ENCODE results near the gene NCKAP5.

The NCKAP5 gene

DNA sequence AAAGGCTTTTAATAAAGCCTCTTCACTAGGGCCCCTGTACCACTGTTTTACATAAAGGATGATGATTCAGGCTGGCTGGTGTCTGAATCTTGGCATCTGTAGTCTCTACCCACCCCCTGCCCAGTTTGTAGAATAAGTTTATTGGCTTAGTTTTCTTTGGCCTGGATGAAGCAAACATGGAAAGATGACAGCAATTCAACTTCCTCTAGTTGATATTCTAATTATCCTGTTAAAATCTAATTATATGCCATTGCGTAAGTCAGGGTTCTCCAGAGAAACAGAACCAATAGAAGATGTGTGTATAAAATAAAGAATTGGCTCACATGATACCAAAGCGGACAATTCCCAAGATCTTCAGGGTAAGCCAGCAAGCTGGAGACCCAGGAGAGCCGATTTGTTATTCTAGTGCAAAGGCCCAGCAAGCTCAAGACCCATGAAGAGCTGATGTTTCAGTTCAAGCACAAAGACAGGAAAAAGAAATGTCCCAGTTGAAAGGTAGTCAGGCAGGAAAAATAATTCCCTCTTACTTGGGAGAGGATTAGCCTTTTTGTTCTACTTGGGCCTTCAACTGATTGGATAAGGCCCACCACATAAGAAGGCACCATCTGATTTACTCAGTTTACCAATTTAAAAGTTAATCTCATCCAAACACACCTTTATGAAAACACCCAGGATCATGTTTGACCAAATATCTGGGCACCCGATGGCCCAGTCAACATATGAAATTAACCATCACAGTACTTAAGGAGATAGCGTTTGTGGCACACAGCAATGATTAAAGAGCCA is 815.6 kb downstream of the NCKAP5 start:
- DNase-seq: no peak

DNA sequence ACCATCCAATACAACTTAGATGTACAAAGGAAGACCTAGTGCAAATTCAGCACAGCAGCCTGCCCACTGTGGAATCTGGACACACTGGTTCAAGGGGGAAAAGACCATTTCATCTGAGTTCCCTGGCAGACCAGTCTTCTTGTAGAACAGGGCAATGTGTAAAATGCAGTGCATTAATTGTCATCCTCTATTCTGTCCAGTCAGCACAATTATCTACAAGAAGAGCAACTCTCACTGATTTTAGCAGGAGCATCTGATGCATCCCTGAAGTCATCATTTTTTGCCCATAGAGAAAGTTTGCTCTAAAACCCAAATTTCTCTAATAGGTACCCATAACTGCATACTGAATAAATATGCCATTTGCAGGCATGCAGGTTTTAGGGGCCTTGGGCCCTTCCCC is 816.4 kb downstream of the NCKAP5 start:
- DNase-seq: no peak
- no peak for ATAC-seq

More for the DNA sequence above, 815.6 kb downstream of the NCKAP5 start:
- ATAC-seq: no peak

DNA sequence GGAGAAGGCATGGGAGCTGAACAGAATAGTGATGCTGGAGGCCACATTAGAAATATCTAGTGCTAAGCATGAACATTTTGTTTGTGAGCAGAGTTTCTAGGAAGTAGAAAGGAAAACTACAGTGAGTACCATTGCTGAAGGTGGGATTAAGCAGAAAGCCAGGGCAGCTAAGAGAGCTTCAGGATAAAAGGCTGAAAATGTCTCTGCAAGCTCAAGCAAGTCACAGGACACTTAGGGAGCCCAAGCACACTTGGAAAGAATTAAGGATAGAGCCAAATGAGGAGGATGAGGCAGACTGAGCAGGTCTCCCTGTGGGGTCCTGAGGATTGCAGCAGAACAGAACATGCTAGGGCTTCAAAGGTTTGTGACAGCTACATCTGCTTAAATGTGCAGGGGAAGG is 817.7 kb downstream of the NCKAP5 start:
- ATAC-seq: no peak
- no peak for DNase-seq

DNA sequence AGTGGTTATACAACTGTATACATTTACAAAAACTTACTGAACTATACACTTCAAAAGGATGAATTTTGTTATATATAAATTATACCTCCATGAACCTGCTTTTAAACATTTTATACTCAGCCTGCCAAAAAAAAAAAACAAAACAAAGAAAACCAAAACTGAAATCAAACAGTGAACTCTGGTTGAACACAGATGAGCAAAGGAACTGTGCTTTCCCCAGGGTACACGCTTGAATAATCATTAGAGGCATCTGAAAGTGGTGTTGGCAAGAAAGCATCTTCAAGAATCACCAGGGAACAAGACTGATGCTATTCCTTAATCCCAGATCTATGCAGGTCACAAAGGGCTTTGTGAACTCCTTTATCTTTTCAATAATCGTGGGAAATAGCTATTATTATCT is 821.2 kb downstream of the NCKAP5 start:
- DNase-seq (no peak), ATAC-seq (no peak)

DNA sequence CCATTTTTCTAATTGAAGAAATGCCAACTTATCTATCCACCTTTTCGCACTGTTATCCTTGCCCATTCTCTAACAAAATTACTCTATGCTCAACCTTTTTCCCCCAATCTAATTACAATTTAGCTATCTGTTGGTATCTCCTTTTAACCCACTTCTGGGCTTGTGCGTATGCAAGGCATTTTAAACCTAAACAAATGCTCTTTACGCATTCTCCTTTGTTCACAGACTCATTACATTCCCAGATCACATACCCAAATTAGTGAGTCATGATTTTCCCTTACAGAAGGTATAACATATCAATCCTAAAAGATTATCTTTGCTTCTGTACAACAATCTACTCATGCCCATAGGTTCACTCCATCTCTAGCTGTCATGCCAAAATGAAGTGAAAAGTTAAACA is 826.5 kb downstream of the NCKAP5 start:
- DNase-seq (no peak), ATAC-seq (no peak)

DNA sequence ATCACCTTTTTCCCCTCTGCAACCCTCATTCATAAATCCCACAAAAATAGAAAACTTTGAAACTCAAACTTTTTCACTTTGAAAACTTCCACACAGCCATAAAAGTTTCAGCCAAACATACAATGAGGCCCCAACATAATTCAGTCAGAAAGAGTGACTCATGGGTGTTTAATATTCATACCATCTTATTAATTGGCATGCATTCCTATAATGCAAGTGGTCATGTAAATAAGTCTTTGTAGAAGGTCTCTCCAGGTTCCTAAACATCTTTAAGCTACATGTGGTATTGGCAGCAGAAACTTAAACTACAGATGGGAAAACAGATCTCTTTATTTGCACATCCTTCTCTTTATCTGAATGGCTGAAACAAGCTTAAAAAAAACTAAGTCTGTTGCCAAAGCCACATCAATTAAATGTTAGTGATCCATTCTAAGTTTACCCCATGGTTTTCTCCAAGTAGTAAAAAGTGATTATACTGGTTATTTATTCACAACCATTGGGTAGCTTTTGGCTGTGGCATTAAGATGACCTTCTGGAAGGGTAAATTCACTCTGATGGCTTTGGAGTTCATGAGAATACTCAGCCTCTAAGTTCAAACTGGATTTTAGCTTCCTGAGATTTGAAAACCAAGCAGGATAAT is 828.1 kb downstream of the NCKAP5 start:
- ATAC-seq (no peak), DNase-seq (no peak)

DNA sequence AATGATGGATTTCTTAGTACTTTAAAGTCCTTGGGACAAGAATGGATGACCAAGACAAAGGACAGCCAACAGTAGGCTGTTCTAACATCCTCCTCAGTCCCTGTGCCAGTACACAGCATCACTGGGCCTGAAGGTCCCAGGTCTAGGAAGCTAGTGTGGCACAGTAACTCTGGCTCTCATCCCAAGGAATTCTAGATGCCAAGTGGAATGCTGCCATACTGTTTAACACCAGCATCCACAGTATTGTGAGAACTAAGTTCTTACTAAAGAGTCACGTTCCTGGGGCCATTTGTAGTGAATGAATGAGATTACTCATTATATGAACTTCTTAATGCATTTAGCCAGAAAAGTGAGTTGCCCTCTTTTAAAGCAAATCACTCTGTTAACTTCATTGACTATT is 830.0 kb downstream of the NCKAP5 start:
- DNase-seq (no peak), ATAC-seq (no peak)

DNA sequence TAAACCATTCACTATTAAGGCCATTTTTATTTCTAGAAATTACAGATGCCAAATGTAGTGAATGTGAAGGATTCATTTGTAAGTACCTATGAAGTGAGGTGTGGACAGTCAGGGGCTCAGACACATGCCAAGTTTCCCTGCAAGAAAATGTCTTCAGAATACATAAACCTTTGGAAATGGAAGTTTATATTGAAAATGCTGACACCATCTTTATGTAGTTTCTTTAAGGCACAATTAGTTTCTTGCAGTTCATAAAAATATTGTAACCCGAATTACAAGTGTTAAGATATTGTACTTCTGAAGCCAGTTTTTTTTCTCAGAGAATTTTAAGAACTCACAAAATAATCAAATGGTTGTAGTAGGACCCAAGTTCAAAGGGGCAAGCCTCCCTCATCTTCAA is 832.2 kb downstream of the NCKAP5 start:
- DNase-seq (no peak), ATAC-seq (no peak)

DNA sequence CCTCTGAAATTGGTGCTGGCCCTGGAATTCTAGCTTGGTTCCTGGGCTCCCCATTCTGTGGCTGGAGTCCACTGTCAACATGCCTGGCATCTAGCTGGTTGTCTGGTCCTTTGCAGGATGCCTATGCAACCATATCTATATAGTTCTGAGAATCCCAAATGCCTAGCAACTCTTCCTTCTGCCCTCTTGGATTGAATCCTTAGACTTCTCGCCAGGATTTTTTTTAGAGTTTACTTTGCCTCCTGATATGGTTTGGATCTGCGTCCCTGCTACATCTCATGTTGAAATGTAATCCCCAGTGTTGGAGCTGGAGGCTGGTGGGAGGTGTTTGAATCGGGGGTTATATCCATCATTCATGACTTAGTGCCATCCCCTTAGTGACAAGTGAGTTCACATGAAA is 833.3 kb downstream of the NCKAP5 start:
- no peak for ATAC-seq
- DNase-seq: no peak

DNA sequence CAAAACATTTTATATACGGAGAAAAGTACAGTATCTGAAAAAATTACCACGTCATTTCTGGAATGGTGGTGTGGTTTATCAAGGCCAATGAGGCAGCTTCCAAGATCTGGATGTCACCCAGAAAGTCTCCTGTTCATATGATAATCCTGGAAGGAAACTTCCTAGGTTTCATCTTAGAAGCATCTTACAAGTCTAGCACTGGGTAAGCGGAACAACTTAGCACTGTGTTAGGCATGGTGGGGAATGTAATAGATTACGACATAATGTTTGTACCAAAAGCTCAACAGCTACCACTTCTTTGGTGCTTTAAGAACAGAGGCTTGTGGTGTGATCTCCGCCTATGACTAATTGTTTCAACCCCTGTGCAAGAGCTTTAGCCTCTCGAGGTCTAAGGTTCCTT is 835.2 kb downstream of the NCKAP5 start:
- ATAC-seq (no peak), DNase-seq (no peak)

DNA sequence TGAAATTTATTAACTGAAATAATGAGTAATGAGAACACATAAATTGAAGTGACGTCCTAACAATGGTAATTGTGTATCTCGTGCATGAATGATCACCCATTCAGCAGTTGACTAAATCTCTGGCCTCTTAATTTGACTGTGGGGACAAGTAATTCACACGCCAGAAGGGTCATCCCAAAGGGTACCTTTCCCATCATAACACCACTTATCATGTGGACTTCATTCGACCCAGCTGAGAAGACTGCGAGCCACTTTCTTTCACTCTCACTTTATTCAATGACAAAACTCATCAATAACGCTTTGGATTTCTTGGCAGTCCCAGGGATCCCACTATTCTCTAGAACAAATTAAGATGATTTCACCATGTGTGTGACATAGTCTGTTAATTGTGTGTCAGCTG is 835.6 kb downstream of the NCKAP5 start:
- no peak for ATAC-seq
- DNase-seq: no peak

DNA sequence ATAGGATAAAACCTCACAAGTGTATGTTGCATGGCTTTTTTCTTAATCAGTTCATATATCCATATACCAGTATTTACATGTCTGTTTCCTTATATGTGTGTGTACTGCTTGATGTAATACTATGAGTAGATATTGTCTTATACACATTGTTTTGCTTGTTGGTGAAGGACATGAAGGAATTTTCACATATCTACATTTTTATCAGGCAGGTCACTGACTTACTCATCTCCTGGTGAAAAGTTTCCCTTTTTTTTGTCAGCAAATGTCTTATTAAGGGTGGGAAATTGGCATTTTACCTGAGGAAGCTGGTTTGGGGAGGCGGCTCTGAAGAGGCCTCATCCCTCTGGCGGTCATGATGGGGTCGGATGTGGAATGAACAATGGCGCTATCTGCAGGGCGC is 836.8 kb downstream of the NCKAP5 start:
- ATAC-seq: no peak
- DNase-seq: no peak

DNA sequence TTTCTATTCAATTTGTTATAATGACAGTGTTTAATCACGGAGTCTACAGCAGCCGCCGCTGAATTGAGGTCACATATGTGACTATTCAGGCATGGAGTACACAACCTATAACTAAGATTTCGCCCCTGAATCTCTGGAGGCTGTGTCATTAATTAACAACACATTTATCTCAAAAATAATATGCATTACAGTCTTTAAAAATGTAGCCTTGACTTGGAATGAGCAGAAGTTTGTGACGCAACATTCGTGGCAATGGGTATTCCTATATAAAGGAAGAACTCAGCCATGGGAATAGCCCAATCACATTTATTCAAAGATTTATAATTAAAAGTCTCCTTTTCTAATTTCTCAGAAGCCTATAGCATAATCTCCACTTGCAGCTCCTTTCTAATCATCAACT is 837.7 kb downstream of the NCKAP5 start:
- ATAC-seq (no peak), DNase-seq (no peak)

DNA sequence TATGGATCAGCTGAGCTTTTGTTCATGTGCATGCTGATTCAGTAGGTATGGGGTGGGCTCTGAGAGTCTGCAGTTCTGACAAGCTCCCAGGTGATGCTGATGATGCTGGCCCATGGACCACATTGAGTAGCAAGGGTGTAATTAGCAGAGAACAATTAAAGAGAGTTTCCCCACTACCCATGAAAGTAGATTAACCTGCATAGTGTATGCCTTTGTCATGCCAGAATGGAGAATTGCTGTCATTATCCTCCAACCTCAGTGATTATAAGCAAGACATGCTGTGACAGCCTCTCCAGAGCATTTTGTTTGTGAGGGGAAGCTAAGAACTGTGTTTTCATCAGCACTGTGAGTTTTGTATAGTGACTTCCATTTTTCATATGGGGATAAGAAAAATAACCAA is 838.7 kb downstream of the NCKAP5 start:
- DNase-seq: no peak
- no peak for ATAC-seq

DNA sequence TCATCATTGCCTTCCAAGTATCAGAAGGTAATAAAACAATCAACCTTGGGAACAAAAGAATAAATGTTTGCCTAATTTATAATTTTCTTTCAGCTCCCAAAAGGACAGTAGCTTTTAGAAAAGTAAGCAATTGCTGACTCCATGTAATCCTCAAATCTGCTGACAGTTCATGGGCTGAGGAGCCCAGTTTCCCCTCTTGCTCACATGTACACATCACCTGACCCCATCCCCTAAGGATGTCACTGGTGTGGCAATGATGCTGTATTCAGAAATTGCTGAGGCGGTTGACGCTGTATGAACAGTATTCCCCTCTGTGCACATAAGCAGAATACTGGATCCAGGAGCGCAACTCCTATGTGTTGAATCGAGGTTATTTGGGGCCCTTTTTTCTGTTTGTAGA is 842.1 kb downstream of the NCKAP5 start:
- DNase-seq (no peak), ATAC-seq (no peak)

DNA sequence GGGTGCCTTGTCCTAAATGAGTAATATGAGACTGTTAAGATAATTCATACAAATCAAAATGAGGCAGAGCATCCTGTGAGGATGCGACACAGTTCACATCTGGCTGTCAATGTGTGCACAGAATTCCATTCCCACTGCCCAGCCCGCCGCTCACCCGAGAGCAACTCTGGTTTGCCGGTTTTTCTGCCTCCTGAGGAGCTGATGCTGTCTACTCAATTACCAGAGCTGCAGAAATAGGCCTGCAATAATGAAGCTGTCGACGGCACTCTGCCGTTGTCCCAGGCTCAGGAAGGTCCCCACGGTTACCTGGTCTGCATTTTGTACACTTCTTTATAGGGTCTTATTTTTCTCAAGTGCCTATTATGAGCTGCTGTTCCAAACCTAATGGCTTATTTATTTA is 842.5 kb downstream of the NCKAP5 start:
- ATAC-seq: no peak
- no peak for DNase-seq

DNA sequence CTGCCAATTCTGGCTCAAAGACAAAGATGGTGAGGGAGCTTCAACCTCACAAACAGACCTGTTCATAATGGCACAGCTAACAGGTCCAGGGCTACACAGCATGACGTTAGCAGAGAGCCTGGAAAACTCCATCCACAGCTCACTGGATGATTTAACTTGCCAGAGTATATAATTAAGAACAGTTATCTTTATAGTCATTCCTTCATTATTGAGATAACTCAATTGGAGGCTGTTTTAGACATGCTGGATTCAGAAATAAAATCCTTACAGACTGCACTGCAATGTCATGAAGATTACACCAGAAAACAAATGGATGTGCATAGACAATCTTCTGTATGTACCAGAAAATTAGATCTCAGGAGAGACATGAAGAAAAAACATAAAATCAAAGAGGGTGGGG is 843.1 kb downstream of the NCKAP5 start:
- ATAC-seq: no peak
- no peak for DNase-seq

DNA sequence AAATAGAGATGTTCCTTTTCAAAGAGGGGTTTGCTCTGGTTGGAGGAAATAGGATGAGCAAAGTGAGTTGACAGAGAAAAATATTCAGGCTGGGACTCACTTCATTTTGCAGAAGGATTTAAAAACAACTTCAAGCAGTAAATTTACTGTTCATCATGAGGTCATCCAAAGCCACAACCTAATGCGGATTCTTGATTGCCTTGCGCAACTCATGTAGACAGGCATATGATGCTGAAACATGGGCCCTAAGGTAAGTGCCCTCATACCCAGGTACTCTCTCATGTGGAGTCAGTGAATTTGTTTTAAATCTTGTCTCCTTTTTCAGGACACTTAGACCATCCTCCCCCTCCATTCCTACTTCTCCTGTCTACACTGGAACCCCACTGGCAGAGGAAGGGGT is 846.3 kb downstream of the NCKAP5 start:
- DNase-seq (no peak), ATAC-seq (no peak)

DNA sequence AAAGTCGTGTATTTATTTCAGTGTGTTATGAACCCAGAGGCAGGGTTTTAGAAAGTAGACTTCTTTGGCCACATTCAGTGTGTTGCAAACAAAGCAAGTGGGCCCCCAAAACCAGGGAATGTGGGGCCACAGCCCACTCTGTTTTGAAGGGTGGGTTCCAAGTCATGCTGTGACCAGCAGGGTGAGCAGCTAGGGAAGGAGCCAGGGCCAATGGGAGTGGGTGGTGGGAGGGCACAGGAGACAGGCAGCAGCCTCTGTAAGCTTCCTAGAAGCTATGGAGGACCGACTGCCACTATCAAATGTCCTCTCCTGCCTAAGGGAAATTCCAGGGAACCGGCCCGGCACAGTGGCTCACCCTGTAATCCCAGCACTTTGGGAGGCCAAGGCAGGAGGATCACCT is 847.9 kb downstream of the NCKAP5 start:
- ATAC-seq: no peak

DNA sequence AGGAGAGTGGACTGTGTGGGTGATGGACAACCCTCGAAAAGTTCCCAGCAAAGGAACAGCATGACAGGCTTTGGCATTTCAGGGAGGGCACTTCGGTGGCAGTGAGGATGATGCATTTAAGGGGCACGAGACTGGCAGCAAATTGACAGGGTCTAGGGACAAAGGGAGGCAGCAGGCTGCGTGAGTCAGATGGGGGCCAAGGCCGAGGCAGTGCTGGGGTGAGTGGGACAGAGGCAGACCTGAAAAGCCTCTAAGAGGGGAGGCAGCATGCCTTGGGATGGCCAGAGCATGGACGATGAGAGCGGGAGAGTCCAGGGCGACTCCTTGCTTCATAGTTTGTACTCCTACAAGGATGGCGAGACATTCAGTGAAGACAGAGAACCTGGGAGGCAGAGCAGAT is 848.8 kb downstream of the NCKAP5 start:
- DNase-seq: no peak
- no peak for ATAC-seq

More for the DNA sequence above, 847.9 kb downstream of the NCKAP5 start:
- no peak for DNase-seq

DNA sequence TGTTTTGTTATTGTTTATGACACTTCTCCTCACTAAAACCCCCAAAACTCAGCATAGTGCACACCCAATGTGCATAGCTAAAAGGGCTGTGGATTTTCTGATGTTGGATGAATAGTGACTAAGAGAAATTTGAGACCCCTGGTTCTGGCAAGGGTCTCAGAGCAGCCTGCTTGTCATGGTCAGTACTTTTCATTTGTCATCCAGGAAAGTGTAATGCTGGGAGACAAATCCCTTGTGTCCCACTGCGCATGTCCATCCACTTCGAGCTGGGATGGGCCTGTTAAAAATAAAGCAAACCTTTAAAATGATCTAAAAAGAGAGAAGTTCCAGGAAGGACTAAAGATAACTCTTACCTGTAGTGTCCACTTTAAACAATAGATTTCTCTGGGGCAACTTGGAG is 851.3 kb downstream of the NCKAP5 start:
- DNase-seq (no peak), ATAC-seq (no peak)

DNA sequence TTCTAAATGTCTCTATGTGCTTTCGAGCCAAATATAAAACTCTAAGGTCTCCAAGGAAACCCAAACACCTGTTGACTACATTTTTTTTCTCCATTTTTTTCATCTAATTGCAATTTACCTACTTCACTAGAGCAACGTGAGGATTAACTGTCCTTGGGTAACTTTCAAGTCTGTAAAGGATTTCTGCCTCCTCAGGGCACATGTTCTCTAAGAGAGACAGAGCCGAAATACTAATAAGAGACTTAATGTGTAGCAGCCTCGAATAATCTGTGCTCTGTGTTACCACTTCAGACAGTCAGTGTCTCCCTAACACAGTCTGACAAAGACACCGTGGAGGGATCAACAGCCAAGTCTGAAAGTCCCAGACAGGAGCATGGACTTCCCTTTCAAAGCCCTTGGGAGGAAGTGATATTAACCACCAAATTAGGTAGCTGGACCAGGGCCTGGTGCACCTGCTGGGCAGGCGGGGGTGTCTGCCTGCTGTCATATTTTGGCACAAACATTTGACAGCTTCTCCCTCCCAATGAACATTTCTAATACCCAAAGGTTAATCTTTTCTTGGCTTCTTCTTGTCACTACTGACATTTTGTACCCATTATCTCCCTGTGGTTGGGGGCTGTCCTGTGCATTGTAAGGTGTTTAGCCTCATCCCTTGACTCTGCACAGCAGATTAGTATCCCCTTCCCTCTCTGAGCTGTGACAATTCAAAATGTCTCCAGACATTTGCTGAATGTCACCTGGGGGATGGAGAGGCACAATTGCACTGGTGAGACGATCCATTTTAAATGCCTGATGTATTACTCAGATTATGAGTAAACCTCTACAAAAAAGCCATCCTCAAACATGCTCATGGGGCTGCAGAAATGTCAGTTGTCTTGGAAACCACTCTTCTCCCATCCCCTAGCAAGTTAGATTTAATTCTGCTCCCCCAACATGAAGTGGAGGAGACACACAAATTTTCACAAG is 852.6 kb downstream of the NCKAP5 start:
- ATAC-seq (no peak), DNase-seq (no peak)

DNA sequence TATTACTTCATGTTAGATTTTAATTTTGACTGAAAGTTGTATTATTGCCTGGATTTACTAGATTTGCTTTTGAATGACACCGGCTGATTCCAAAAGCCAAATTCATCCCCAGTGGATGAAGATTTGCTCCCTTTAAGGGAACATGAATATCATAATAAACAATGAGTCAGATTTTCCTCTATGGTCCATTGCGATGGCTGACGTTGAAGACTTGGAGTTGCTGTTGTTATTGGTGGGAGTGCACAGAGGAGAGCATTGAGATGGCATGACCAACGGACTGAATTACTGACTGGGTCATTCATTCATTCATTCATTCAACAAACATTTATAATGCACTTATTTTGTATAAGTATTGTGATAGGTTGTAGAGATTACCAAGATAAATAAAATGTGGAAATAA is 864.9 kb downstream of the NCKAP5 start:
- DNase-seq (no peak), ATAC-seq (no peak)

Measured in stimulated activated naive CD8-positive, alpha-beta T cell treated with anti-CD3 and anti-CD28 coated beads, Interleukin-15, Interleukin-2, amounts not matched to agents 100 U/mL and 50 U/mL, for 24 hours (primary cell).